Measurements from ENCODE around the gene DTNB.

DTNB gene

GRCh38 chr2:25386971-25387875, 286.2 kb downstream of the DTNB start:
- DNase-seq (ENCODE audit: low spot score) = no peak

GRCh38 chr2:25385910-25386309, 287.5 kb downstream of the DTNB start:
- DNase-seq (ENCODE audit: low spot score) = no peak

- no peak for DNase-seq (ENCODE audit: low spot score)
Measured at GRCh38 chr2:25383806-25384205, 289.6 kb downstream of the DTNB start.

DNA sequence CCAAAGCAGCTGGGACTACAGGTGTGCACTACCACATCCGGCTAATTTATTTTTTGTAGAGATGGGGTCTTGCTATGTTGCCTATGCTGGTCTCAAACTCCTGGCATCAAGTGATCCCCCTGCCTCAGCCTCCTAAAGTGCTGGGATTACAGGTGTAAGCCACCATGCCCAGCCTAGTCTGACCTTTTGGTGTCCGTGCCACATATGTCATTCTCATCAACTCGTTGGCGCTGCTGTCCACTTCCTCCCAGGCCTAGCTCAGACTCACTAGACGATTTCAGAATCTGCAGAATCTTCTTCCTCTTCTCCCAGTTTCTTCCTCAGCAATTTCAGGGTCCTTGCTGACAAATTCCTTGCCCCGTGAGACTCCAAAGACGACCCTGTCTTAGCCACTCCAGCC, 291.9 kb downstream of the DTNB start:
- no peak for DNase-seq (ENCODE audit: low spot score)

- DNase-seq (ENCODE audit: low spot score) = no peak
Measured at GRCh38 chr2:25380586-25381375, 292.6 kb downstream of the DTNB start.

- no peak for DNase-seq (ENCODE audit: low spot score)
Measured at GRCh38 chr2:25380023-25380422, 293.4 kb downstream of the DTNB start.

DNA sequence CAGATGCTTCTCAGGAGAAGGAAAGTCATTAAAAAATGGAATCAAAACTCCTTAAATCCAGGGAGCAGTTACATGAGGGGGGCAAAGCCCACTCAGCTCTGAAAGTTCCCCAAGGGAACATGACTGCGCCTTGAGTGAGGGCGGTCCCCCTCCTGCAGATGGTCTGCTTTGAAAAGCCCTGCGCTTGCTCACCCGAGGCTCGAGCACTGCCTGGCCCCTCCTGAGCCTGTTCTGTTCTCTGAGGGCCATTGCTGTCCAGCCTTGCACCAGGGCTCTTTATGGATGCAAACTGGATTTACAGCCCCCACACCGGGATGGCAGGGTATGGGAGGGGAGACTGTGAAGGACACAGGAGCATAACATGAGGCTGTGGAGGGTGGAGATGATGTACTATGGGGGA, 293.8 kb downstream of the DTNB start:
- DNase-seq (ENCODE audit: low spot score) = peak; percentile 77

- no peak for DNase-seq (ENCODE audit: low spot score)
Measured at GRCh38 chr2:25378731-25379490, 294.5 kb downstream of the DTNB start.

DNA sequence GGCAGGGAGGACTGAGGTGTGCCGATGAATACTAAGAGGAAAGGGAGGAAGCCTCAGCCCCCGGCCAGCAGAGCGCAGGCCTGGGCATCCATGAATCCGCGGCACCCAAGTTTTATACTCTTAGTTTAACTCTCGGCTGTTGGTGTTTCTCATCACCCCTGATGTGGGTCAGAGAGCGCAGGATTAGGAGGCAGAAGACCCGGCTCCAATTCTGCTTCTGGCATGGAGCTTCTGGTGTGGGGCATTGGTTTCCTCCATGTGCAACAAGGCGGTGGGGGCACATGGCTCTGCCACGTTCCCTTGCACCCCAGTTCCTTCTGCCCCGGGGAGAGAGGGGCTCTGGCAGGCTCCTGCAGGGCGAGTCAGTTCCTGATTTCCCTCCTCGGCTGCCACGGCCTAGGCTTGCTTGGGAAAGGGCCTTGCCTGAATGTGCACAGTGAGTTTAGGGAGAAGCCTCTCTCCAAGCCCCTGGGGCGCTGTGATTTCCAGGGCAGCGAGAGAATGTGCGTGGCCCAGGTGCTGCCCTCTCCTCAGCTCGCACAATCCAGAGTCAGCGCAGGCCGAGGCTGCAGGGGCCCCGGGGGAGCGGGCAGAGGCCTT, 295.5 kb downstream of the DTNB start:
- DNase-seq (ENCODE audit: low spot score) = no peak

- DNase-seq (ENCODE audit: low spot score) = peak; percentile 94
Measured at GRCh38 chr2:25376750-25377621, 296.4 kb downstream of the DTNB start.

DNA sequence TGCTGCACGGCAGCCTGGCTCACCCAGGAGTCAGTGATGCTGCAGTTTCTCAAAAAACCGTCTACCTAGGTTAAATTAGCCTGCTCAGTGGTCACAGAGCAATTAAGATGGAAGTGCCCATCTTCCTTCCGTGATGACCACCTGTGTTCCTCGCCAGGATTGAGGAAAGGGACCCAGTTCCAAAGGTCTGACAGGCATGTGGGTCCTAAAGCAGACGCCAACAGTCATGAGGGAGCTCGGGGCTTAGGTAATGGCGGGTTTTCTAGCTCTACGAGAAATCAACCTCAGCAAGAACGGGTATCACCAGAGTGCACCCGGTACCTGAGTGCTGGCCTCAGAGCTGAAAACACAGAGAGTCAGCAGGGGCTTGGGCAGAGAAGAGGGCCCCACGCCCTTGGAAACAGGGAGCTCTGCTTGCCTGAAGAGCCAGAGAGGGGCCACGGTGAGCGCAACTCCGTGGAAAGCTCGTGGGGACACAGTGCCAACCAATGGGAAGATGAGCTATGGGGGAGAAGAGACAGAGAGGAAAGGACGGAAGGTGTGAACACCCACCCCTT, 297.3 kb downstream of the DTNB start:
- DNase-seq (ENCODE audit: low spot score) = no peak

GRCh38 chr2:25375371-25375988, 297.9 kb downstream of the DTNB start:
- DNase-seq (ENCODE audit: low spot score) = no peak

- DNase-seq (ENCODE audit: low spot score) = no peak
Measured at GRCh38 chr2:25374827-25375226, 298.6 kb downstream of the DTNB start.

DNA sequence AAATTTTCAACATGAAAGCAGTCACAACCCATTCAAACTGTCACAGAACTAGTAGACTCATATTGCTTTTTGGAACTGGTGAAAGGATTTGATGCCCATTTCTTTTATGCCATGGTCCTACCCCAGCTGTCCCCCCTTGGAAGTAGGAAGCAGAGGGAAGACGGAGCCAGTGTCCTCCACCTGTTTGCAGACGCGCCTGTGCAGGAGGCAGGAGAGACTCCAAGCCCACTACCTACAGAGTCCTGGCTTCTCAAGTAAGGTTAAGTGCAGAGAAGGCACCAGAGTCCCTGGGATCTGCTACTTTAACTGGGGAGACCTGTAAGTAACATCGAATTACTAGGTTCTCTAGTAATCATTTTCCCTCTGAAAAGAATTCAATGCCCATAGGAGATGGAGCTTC, 299.0 kb downstream of the DTNB start:
- DNase-seq (ENCODE audit: low spot score) = no peak

DNA sequence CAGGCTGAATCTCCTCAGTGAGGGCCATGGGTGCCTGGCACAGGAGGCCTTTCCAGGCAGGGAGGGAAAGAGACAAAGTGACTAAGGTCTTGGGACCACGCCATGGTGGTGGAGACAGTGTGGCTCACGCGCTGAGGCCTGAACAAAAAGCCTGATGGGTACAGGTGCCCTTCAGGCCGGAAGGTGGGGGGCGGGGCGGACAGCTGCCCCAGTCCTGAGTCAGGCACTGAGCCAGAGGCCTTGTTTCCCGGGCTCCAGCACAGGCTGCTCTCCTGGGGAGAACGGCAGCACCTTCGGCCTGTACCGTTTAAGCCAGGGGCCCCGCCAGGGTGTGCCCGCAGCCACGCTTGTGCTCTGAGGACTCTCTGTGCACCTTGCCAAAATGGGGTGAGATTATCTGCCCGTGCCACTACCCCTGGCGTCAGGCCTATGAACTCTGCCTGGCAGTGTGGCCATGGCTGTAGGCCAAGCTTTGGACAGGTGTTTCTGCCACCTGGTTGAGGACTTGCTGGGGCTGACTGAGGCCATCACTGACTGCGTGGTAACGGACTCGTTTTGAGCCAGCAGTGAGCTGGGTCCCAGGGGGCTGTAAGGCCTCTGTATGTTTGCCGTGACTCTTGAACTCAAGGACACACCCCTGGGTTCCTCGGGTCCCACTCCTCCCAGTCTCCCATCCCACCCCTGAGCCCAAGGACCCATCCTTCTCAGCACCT, 300.0 kb downstream of the DTNB start:
- DNase-seq (ENCODE audit: low spot score) = no peak

DNA sequence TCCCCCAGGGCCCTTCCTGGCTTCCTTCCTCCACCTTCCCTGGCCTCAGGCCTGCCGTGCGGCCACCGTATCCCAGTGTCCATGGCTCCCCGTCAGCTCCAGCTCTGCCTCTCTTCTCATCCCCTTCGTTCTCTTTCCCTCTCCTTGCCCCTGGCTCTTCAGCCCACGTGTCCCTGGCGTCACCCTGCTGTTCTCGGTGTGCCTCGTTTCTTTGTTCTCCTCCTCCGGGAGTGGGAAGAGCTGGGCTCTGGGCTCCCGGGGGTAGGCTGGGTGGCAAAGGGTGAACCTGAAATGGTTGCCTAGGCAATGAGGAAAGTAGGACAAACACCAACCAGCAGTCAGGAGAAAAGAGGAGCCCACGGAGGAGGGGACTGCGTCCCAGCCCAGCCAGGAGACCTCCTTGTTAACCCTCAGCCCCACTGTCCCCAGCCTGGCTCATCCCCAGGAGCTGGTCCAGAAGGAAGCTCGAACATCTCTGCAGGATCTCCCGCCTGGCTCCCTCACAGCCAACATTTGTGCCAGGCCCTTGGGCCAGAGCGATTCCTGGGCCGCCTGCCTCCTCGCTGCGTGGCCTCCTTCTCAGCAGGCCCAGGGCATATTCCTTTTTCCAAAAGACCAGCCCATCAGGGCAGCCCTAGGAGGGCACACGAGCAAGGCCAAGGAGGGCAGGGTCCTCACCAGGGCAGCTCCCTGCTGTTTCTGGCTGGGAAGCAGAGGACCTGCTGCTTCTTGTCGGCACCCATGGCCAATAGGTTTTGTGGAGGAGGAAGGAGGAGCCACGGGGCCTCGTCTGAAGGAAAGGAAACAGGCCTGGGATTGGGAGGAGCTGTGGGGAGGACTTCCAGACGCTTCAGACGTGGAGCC, 300.7 kb downstream of the DTNB start:
- DNase-seq (ENCODE audit: low spot score) = no peak

DNA sequence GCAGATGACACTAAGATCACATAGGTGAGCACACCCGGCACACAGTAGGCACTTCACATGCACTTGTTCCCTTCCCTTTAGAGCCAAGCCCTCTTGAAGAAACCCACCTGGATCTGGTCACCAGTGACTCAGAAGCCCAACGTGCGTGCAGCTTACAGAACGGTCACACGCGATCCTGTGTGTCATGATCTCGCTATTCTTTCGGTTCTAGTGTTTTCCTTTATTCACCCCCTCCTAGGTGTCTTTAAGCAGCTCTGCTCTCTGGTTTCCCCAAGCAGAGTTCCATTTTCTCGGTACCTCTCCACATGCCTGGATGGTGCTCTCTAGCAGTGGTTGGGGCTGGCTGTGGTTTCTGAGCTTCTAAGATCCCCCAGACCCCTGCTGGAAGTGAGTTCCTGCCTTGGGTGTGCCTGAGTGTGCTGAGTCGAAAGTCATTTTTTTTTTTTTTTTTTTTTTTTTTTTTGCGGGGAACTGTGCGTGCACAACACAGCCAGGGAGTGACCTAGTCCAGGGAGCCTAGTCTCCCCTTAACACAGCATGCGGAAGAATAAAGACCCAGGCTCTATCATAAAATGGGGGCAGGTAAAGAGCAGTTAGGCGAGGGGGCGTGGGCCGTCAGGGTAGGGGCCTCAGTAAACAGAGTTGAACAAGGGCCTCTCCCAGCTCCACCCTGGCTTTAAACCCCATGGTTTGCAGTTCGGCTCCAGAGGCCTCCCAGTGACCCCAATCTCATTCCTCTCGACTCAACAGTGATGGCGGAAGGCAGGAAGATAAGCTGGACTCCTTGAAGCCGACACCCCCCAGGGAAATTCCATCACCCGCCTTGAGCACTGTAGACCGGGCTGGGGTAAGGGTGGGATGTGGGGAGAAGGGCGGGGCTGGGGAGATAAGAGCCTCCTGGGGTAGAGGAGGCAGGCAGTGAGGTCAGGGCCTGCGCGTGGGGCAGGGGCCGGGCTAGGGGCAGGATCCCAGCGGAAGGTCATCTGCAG, 301.8 kb downstream of the DTNB start:
- DNase-seq (ENCODE audit: low spot score) = no peak

Measured in D341Med (cell line).